H1 (cell line): ENCODE data around the gene ENTPD5. TPM values are rescaled to one million over a fixed set of nuclear protein-coding genes. Genes with fewer than 3 reads are reported as not detected.
A peak's percentile ranks its signal among the peaks of the same experiment; 100 is the strongest.

Experiments
- ATF2 ChIP-seq: IDR thresholded peaks from 2 replicates; pipeline ENCODE4 v1.6.1; 2012; ENCODE audit warnings: low read length, inconsistent platforms
- BACH1 ChIP-seq: IDR thresholded peaks from 2 replicates; pipeline ENCODE4 v1.6.1; 2012; ENCODE audit warnings: low read length, improper control_type of control experiment
- CHD7 ChIP-seq: fragments of 300-600 bp; sonication (generic); IDR thresholded peaks from 2 replicates; pipeline ENCODE4 v1.7.1; 2012; ENCODE audit warnings: low read length, moderate library complexity, mild to moderate bottlenecking, inconsistent platforms; ENCODE audit not compliant: insufficient replicate concordance
- JUND ChIP-seq: IDR thresholded peaks from 2 replicates; pipeline ENCODE4 v1.6.1; 2011; ENCODE audit warnings: mild to moderate bottlenecking, improper control_type of control experiment, low read length
- RAD21 ChIP-seq, 2 experiments: IDR thresholded peaks in 1 of 2; conservative IDR thresholded peaks in 1 of 2; 2 replicates each; pipeline ENCODE4 v1.6.1; 2011; ENCODE audit warnings: low read depth in 2 of 2, low read length in 2 of 2, improper control_type of control experiment in 1 of 2, inconsistent platforms in 1 of 2, mild to moderate bottlenecking in 1 of 2, moderate library complexity in 1 of 2
- USF2 ChIP-seq: IDR thresholded peaks from 2 replicates; pipeline ENCODE4 v1.6.1; 2011; ENCODE audit warnings: low read length, improper control_type of control experiment
- polyA plus RNA-seq, 7 experiments: library from polyadenylated mRNA; depleted of rRNA in 3 of 7; stranded (reverse) in 5 of 7; unstranded in 2 of 7; fragments of >200 nt in 5 of 7; fragments of 200-250 nt in 2 of 7; gene quantifications; 1 replicate in 5 of 7; 2 replicates in 1 of 7; 4 replicates in 1 of 7; pipeline versions ENCODE4 v1.2.1 to v1.2.3, GENCODE V29; 2011 to 2013; ENCODE audit warnings: missing spikeins in 2 of 7, mixed read lengths in 2 of 7
- total RNA-seq: library from RNA; stranded (reverse); fragmentation: NEBNext Ultra II Directional; extraction: Animal tissue kit (Norgen Biotek cat#: 25700); gene quantifications from 2 replicates; pipeline ENCODE4 v1.2.1, GENCODE V29; 2021

Gene ENTPD5
- total and polyA plus RNA-seq, 2 of the 8 experiments (the other 6 are each of a cell fraction or from before 2014, with no cell fraction given), result 5.0 to 6.5 TPM

GRCh38 chr14:74018586-74019407 is at the start of gene ENTPD5, which contains the start of gene BBOF1 (continued):
- TF ChIP-seq ATF2 (no peak), RAD21 (IDR thresholded peaks at IDR 0.05 in 1 of 2, conservative IDR thresholded peaks at IDR 0.05 in 1 of 2; ENCODE audit: low read depth in 2 of 2, low read length in 2 of 2) (no peak), BACH1 (peak; percentile 61; the same call in 1 of the 2 replicates), CHD7 (no peak), JUND (no peak), USF2 (no peak)
